DND-41 (cell line): ENCODE results near the gene PERM1.

ENCODE experiments used
- ATAC-seq: fragments of 200-7000 bp; cut with Tn5 transposase; 3 replicates; pipeline ENCODE4 v1.9.1; 2021; ENCODE audit warnings: low read depth; ENCODE audit not compliant: insufficient read depth
- DNase-seq: peaks from one replicate; pipeline ENCODE4 v3.0.0-alpha.2; 2020
- H2AFZ ChIP-seq: 2 replicates; pipeline ENCODE4 v1.6.0; 2012; ENCODE audit warnings: low read depth, low read length
- H3K27ac ChIP-seq: 2 replicates; pipeline ENCODE4 v1.5.1; 2012; ENCODE audit warnings: low read length, inconsistent platforms
- H3K27me3 ChIP-seq: fragments of 200-600 bp; sonication (generic); 2 replicates; pipeline ENCODE4 v1.6.0; 2012; ENCODE audit warnings: low read length, mild to moderate bottlenecking, inconsistent platforms; ENCODE audit not compliant: insufficient read depth, poor library complexity
- H3K36me3 ChIP-seq: 2 replicates; pipeline ENCODE4 v1.5.1; 2012; ENCODE audit warnings: low read length, inconsistent platforms; ENCODE audit not compliant: insufficient read depth
- H3K4me1 ChIP-seq: 2 replicates; pipeline ENCODE4 v1.5.1; 2012; ENCODE audit warnings: mild to moderate bottlenecking, low read length; ENCODE audit not compliant: insufficient read depth
- H3K4me2 ChIP-seq: 2 replicates; pipeline ENCODE4 v1.6.0; 2012; ENCODE audit warnings: mild to moderate bottlenecking, moderate library complexity, low read length, inconsistent platforms; ENCODE audit not compliant: insufficient read depth
- H3K4me3 ChIP-seq, 2 experiments: fragments of 200-600 bp in 1 of 2; shearing (Covaris generic) in 1 of 2; 2 replicates each; pipeline ENCODE4 v1.5.1; 2012 to 2016; ENCODE audit warnings: inconsistent platforms in 2 of 2, low read length in 2 of 2, mild to moderate bottlenecking in 2 of 2, low read depth in 1 of 2, moderate library complexity in 1 of 2
- H3K79me2 ChIP-seq: 2 replicates; pipeline ENCODE4 v1.6.0; 2012; ENCODE audit warnings: low read length, inconsistent platforms; ENCODE audit not compliant: insufficient read depth
- H3K9ac ChIP-seq: 2 replicates; pipeline ENCODE4 v1.6.0; 2012; ENCODE audit warnings: low read depth, mild to moderate bottlenecking, inconsistent platforms, low read length, moderate library complexity
- H3K9me3 ChIP-seq: 2 replicates; pipeline ENCODE4 v1.5.1; 2012; ENCODE audit warnings: low read length, moderate library complexity, mild to moderate bottlenecking, inconsistent platforms; ENCODE audit not compliant: insufficient read depth, severe bottlenecking
- H4K20me1 ChIP-seq: 2 replicates; pipeline ENCODE4 v1.6.0; 2012; ENCODE audit warnings: low read length; ENCODE audit not compliant: insufficient read depth
- CTCF ChIP-seq: IDR thresholded peaks from 2 replicates; pipeline ENCODE4 v1.5.1; 2012; ENCODE audit warnings: borderline replicate concordance, low read length, moderate library complexity, mild to moderate bottlenecking; ENCODE audit not compliant: poor library complexity, severe bottlenecking; ENCODE audit errors: extremely low read depth
- EZH2 ChIP-seq: IDR thresholded peaks from 3 replicates; pipeline ENCODE4 v1.6.1; 2012; ENCODE audit warnings: borderline replicate concordance, low read depth, mild to moderate bottlenecking, moderate library complexity, low read length, inconsistent platforms; ENCODE audit not compliant: severe bottlenecking

Gene PERM1

GRCh38 chr1:1000357-1001056, 18.6 kb upstream of the PERM1 start:
- TF ChIP-seq CTCF (no peak), EZH2 (no peak)
- Histone ChIP-seq H3K27me3 (peaks cover 59% of the 10 kb centered on the region), H3K79me2 (no peaks in the 10 kb centered on the region), H3K9me3 (no peaks in the 10 kb centered on the region), H2AFZ (no peak overlapping the region), H3K4me1 (peaks cover 8% of the 10 kb centered on the region; the same call in 1 of the 2 replicates), H3K4me3 (no peak overlapping the region; a peak in 1 of 4 replicates), H4K20me1 (peaks cover 21% of the 10 kb centered on the region), H3K27ac (no peak overlapping the region), H3K4me2 (peak overlapping the region; percentile 42; the same call in 1 of the 2 replicates), H3K9ac (no peak overlapping the region), H3K36me3 (no peaks in the 10 kb centered on the region)
- no peak for DNase-seq
- no peak; the same call in 2 of the 3 replicates for ATAC-seq

GRCh38 chr1:999725-1000356, 17.9 kb upstream of the PERM1 start, which contains the start of gene HES4:
HES4 (minus strand) TSS chr1:1000097; CDS start chr1:999973, 124 bp downstream.
- no peaks in the 10 kb centered on the region for H3K9me3 ChIP-seq
- H2AFZ ChIP-seq: no peak within 1 kb of the TSS
- peaks cover 8% of the 10 kb centered on the region; the same call in 1 of the 2 replicates for H3K4me1 ChIP-seq
- H3K9ac ChIP-seq: no peak within 1 kb of the TSS
- TF ChIP-seq EZH2 (no peak), CTCF (no peak)
- H3K79me2 ChIP-seq: no peaks in the 10 kb centered on the region
- no peaks in the 10 kb centered on the region for H3K36me3 ChIP-seq
- ATAC-seq (peak; percentile 66), DNase-seq (peak; percentile 55)
- H3K4me3 ChIP-seq: no peak within 1 kb of the TSS; a peak in 1 of 4 replicates
- H3K27me3 ChIP-seq: peaks cover 52% of the 10 kb centered on the region
- H3K27ac ChIP-seq: no peak within 1 kb of the TSS
- peaks cover 21% of the 10 kb centered on the region for H4K20me1 ChIP-seq
- H3K4me2 ChIP-seq: peak within 1 kb of the TSS; percentile 42

GRCh38 chr1:998995-999724, 17.3 kb upstream of the PERM1 start:
- ATAC-seq (peak; percentile 24; the same call in 2 of the 3 replicates), DNase-seq (no peak)
- Histone ChIP-seq H2AFZ (no peak overlapping the region), H3K9ac (no peak overlapping the region), H4K20me1 (peaks cover 16% of the 10 kb centered on the region), H3K79me2 (no peaks in the 10 kb centered on the region), H3K4me1 (peaks cover 8% of the 10 kb centered on the region; the same call in 1 of the 2 replicates), H3K9me3 (no peaks in the 10 kb centered on the region), H3K4me2 (peak overlapping the region; percentile 42), H3K36me3 (no peaks in the 10 kb centered on the region), H3K4me3 (no peak overlapping the region), H3K27ac (no peak overlapping the region), H3K27me3 (peaks cover 46% of the 10 kb centered on the region)
- TF ChIP-seq EZH2 (peak; percentile 75), CTCF (no peak)
